T-helper 2 cell treated with Interferon-gamma antibody and Interleukin-4, amounts not matched to agents 5 μg/mL and 100 μg/mL, for 36 hours (primary cell): Measurements from ENCODE around the gene STX11.
A peak's percentile ranks its signal among the peaks of the same experiment; 100 is the strongest.
"Not testable (repeated sequence)": the region's sequence is repeated elsewhere in the genome, so short reads cannot be mapped to it uniquely, and the experiment has no call there.

Experiments used
- DNase-seq: peaks from one replicate; pipeline ENCODE4 v3.0.0; 2021; ENCODE audit warnings: low spot score
- H3K27ac Mint-ChIP-seq: one replicate; pipeline ENCODE4 v1.8.0; 2021; ENCODE audit warnings: mild to moderate bottlenecking, mixed read lengths
- H3K27me3 Mint-ChIP-seq: one replicate; pipeline ENCODE4 v1.8.0; 2021; ENCODE audit warnings: low read depth, mixed read lengths
- H3K36me3 Mint-ChIP-seq: one replicate; pipeline ENCODE4 v1.8.0; 2021; ENCODE audit warnings: low read depth, mixed read lengths
- H3K4me1 Mint-ChIP-seq: one replicate; pipeline ENCODE4 v1.8.0; 2021; ENCODE audit warnings: low read depth, mixed read lengths
- H3K4me3 Mint-ChIP-seq: one replicate; pipeline ENCODE4 v1.8.0; 2022; ENCODE audit warnings: mild to moderate bottlenecking, moderate library complexity, mixed read lengths
- H3K9me3 Mint-ChIP-seq: one replicate; pipeline ENCODE4 v1.8.0; 2021; ENCODE audit warnings: mixed read lengths

Gene STX11

DNA sequence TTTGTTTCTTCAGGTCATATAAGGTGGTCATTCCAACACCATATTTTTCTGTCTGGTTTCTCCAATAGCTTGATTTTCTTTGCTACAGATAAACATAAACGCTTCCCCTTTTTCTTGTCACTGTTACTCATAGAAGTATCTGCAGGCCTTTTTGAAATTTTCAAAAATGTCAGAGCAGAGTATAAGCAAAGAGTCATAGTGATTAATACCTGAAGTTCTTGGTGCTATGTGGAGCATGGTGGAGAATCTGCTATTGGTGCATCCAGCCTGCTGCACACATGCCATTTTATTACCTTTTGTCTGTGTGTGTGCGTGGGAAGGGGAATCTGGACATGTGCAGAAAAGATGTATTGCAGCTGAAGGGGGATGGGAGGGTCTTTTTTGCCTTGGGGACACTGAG is 19.7 kb downstream of the STX11 start:
- Mint-ChIP-seq H3K27me3 (no peaks in the 10 kb centered on the region), H3K27ac (no peak overlapping the region)
- no peak for DNase-seq

DNA sequence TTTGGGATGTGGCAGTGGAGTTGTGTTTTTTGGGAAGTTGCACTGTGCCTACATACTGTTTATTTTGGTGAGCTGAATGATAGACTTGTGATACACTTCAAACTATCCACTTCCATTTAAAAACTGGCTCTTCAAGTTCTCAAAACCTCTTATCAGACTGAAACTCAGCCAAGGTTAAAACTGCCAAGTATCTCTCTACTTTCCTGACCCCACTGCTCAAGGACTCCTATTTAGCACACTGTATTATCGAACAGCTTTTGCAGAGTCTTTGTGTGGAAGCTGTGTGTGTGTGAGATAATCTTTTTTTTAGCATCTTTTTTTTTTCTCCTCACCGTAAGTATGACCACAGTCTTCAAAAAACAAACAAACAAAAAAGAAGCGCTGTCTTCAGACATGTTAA is 21.1 kb downstream of the STX11 start:
- H3K4me3 Mint-ChIP-seq, result no peak overlapping the region
- no peak for DNase-seq
- no peaks in the 10 kb centered on the region for H3K27me3 Mint-ChIP-seq
- H3K9me3 Mint-ChIP-seq, result no peaks in the 10 kb centered on the region
- H3K27ac Mint-ChIP-seq, result no peak overlapping the region
- peaks cover 5% of the 10 kb centered on the region for H3K4me1 Mint-ChIP-seq
- H3K36me3 Mint-ChIP-seq, result peaks cover 44% of the 10 kb centered on the region

More for the DNA sequence above, 19.7 kb downstream of the STX11 start:
- Mint-ChIP-seq H3K4me3 (no peak overlapping the region), H3K4me1 (peaks cover 5% of the 10 kb centered on the region), H3K36me3 (peaks cover 43% of the 10 kb centered on the region), H3K9me3 (no peaks in the 10 kb centered on the region)

DNA sequence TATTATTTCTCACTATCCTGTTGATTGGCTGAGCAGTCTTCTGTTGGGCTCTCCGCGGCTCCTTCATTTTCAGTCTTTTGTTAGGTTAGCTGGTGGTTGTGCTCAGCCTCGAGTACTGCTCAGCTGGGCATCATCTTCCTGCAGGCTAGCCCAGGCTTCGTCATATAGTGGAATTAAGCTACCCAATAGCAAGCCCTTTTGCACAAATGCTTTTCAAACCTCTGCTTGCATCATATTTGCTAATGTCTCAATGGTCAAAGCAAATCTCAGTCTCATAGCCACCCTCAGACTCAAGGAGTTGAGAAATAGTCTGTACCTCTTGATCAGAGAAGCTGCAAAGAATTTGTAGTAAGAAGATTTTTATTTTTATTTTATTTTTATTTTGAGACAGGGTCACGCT is 23.7 kb downstream of the STX11 start:
- peaks cover 17% of the 10 kb centered on the region for H3K4me1 Mint-ChIP-seq

DNA sequence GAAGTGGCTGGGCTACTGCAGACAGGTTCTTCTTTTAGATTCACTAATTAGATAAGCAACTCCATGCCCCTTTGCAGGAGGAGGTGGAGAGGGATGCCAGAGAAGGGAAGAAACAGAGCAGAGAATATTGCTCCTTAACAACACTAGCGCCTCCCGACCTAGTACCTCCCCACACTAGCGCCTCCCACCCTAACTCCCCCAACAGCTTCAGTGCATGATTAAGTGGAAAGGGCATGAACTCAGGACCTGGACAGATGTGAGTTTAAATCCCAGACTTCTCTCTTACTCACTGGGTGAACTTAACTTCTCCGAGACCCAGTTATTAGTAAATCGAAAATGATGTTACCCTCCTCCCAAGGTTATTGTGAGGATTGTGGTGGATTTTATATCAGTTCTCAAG is 25.7 kb downstream of the STX11 start:
- Mint-ChIP-seq H3K27me3 (no peaks in the 10 kb centered on the region), H3K4me1 (peaks cover 32% of the 10 kb centered on the region), H3K36me3 (peaks cover 38% of the 10 kb centered on the region), H3K4me3 (no peak overlapping the region), H3K9me3 (no peaks in the 10 kb centered on the region), H3K27ac (no peak overlapping the region)
- no peak for DNase-seq

More for the DNA sequence above, 23.7 kb downstream of the STX11 start:
- Mint-ChIP-seq H3K27ac (no peak overlapping the region), H3K4me3 (no peak overlapping the region), H3K9me3 (no peaks in the 10 kb centered on the region), H3K36me3 (peaks cover 49% of the 10 kb centered on the region), H3K27me3 (no peaks in the 10 kb centered on the region)
- DNase-seq, result no peak

DNA sequence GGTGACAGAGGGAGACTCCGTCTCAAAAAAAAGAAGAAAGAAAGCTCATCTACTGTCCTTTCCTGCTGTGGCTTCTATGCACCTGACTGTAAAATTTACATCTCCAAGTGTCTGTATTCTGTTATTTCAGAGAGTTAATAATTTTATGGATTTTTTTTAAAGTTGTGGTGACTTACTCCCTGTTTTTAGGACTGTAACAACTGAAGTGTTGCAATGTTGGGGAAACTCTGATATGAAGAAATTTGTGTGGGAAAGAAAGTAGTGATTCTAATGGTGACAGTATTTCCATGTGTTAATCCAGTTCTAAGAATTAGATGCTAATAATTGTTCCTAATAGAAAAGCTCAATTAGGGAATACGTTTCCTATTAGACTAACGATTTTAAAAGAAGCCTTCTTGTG is 27.4 kb downstream of the STX11 start:
- Mint-ChIP-seq H3K9me3 (no peaks in the 10 kb centered on the region), H3K27ac (no peak overlapping the region), H3K27me3 (no peaks in the 10 kb centered on the region), H3K4me3 (no peak overlapping the region), H3K36me3 (peaks cover 38% of the 10 kb centered on the region), H3K4me1 (peaks cover 42% of the 10 kb centered on the region)
- no peak for DNase-seq

DNA sequence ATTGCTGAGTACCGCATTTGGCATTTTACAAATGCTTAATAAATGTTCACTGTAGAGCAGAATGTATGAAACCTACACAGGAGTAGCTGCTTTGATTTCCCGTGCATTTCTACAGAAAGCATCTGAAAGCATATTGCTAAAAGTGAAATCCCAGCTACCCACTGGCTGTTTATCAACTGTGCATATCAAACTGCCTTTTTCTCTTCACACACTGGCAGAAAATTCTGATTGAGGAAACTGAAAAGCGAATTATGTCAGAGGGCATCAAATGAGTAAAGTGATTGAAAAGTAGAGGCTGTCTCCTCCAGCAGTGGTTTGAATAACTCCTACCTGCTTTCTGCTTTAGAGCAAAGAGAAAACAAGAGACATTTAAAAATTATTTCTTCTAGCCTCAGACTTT is 28.0 kb downstream of the STX11 start:
- H3K4me1 Mint-ChIP-seq, result peaks cover 46% of the 10 kb centered on the region

DNA sequence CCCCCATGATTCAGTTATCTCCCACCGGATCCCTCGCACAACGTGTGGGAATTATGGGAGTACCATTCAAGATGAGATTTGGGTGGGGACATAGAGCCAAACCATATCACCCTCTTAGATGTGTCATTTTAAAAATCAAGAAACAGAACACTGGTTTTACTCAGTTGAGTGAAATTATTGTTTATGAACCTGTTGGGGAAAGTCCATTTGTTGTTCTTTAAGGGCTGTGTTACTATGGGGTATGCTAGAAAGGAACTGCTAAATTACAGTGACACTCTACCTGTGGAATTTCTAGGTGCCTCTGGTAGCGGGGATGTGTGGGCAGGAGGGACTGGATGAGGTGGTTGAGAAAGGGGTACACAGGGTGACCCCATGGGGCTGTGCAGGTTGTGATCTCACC is 28.9 kb downstream of the STX11 start:
- Mint-ChIP-seq H3K4me3 (peak overlapping the region; percentile 21), H3K36me3 (peaks cover 31% of the 10 kb centered on the region), H3K27ac (peak overlapping the region; percentile 24), H3K9me3 (no peaks in the 10 kb centered on the region), H3K27me3 (no peaks in the 10 kb centered on the region), H3K4me1 (peaks cover 52% of the 10 kb centered on the region)
- DNase-seq, result no peak

More for the DNA sequence above, 28.0 kb downstream of the STX11 start:
- Mint-ChIP-seq H3K27me3 (no peaks in the 10 kb centered on the region), H3K27ac (no peak overlapping the region), H3K9me3 (no peaks in the 10 kb centered on the region), H3K36me3 (peaks cover 33% of the 10 kb centered on the region), H3K4me3 (no peak overlapping the region)
- DNase-seq, result peak; percentile 60

DNA sequence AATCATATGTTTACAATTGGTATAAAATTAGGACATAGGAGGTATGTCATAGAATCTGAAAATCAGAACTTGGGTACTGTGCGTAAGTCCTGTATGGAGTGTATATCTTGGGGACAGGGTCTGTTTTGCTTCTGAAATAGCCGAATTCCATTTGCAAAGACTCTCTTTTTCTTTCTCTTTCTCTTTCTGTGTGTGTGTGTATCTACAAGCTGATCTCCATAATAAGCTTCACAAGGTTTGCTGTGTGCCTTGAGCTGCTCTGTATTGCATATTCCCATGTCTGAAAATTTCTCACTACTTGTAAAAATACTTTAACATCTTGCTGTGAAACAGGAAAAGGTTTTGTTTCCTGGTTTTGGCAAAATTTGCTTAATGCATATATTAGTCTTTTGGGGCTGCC is 29.5 kb downstream of the STX11 start:
- Mint-ChIP-seq H3K27me3 (no peaks in the 10 kb centered on the region), H3K4me1 (peaks cover 53% of the 10 kb centered on the region), H3K27ac (no peak overlapping the region), H3K36me3 (peaks cover 31% of the 10 kb centered on the region), H3K4me3 (peak overlapping the region; percentile 25), H3K9me3 (no peaks in the 10 kb centered on the region)
- DNase-seq, result no peak

DNA sequence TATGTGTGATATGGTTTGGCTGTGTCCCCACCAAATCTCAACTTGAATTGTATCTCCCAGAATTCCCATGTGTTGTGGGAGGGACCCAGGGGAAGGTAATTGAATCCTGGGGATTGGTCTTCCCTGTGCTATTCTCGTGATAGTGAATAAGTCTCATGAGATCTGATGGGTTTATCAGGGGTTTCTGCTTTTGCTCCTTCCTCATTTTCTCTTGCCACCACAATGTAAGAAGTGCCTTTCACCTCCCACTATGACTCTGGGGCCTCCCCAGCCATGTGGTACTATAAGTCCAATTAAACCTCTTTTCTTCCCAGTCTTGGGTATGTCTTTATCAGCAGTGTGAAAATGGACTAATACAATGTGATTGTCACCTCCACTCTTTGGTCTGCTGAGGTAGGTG is 30.0 kb downstream of the STX11 start:
- H3K9me3 Mint-ChIP-seq, H3K4me3 Mint-ChIP-seq, DNase-seq, H3K27me3 Mint-ChIP-seq, H3K27ac Mint-ChIP-seq: not testable (repeated sequence)
- Mint-ChIP-seq H3K36me3 (peaks cover 33% of the 10 kb centered on the region), H3K4me1 (peaks cover 53% of the 10 kb centered on the region)

DNA sequence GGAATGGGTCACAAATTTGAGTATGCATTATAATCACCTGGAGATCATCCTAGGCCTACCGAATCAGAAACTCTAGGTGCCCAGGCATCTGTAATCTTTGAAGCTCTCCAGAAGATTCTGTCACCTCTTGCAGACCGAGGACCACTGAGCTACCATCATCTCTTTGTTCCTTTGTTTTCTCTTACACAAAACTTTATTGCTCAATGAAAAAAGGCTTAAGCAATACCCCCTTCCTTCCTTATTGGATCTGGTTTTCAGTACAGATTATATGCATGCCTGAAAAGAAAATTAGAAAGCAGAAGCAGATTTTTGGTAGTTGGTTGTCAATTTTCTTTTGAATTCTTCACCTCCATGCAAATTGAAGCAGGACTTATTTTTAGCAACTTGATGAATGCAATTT is 31.3 kb downstream of the STX11 start:
- H3K27me3 Mint-ChIP-seq, result no peaks in the 10 kb centered on the region
- peaks cover 53% of the 10 kb centered on the region for H3K4me1 Mint-ChIP-seq
- H3K27ac Mint-ChIP-seq, result no peak overlapping the region
- no peak overlapping the region for H3K4me3 Mint-ChIP-seq
- no peaks in the 10 kb centered on the region for H3K9me3 Mint-ChIP-seq
- peaks cover 39% of the 10 kb centered on the region for H3K36me3 Mint-ChIP-seq
- no peak for DNase-seq

DNA sequence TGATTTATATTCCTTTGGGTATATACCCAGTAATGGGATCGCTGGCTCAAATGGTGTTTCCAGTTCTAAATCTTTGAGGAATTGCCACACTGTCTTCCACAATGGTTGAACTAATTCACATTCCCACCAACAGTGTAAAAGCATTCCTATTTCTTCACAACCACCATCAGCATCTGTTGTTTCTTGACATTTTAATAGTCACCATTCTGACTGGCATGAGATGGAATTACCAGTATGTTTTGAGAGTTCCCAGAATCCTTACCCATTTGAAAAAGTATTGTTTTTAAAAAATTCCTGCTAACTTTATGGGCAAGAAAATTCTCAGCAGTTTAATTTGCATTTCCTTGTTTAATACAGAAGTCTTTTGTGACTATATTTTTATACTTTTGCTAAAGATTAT is 33.9 kb downstream of the STX11 start:
- not testable (repeated sequence) for H3K27ac Mint-ChIP-seq, DNase-seq, H3K9me3 Mint-ChIP-seq, H3K27me3 Mint-ChIP-seq, H3K4me3 Mint-ChIP-seq
- Mint-ChIP-seq H3K36me3 (peaks cover 47% of the 10 kb centered on the region), H3K4me1 (peaks cover 37% of the 10 kb centered on the region)

DNA sequence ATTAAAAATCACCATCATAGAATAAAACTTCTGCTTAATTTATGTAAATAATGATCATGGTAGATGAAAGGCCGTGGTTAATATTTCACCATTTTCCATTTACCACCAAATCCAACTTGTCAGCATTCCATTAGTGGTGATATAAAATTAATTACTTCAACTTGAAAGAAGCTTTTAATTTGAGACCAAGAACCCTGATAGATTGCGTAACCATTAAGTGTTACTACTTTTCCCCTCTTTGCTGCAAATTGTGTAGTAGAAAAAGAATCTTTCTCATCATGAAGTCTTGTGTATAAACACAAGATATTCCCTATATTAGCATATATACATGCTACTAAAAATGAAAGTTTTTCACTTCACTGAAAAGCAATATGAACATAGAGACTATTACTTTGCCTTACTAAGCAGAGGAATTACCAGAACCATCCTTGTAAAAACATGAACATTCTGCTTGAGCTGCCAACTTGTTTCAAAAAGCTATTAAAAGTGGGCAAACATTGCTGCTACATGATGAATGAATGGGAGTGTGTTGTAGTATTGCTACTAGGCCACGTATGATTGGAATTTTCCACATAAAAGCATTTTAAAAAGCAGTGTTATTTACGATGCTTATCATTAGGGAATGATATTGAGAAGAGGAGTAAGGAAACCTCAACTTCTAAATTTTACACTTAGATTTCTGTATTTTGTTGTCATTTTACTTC is 35.0 kb downstream of the STX11 start:
- H3K9me3 Mint-ChIP-seq, result no peaks in the 10 kb centered on the region
- no peak for DNase-seq
- peaks cover 28% of the 10 kb centered on the region for H3K4me1 Mint-ChIP-seq
- no peak overlapping the region for H3K27ac Mint-ChIP-seq
- no peak overlapping the region for H3K4me3 Mint-ChIP-seq
- H3K27me3 Mint-ChIP-seq, result no peaks in the 10 kb centered on the region
- H3K36me3 Mint-ChIP-seq, result peaks cover 56% of the 10 kb centered on the region

DNA sequence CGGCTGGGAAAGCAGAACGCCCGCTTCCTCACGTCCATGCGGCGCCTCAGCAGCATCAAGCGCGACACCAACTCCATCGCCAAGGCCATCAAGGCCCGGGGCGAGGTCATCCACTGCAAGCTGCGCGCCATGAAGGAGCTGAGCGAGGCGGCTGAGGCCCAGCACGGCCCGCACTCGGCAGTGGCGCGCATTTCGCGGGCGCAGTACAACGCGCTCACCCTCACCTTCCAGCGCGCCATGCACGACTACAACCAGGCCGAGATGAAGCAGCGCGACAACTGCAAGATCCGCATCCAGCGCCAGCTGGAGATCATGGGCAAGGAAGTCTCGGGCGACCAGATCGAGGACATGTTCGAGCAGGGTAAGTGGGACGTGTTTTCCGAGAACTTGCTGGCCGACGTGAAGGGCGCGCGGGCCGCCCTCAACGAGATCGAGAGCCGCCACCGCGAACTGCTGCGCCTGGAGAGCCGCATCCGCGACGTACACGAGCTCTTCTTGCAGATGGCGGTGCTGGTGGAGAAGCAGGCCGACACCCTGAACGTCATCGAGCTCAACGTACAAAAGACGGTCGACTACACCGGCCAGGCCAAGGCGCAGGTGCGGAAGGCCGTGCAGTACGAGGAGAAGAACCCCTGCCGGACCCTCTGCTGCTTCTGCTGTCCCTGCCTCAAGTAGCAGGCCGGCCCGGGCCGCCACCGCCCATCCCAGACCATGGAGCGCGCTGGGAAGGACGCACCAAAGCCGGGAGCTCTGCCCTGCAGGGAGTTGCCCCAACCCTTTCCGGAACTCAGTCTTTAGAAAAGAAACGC is 36.7 kb downstream of the STX11 start:
- H3K27ac Mint-ChIP-seq, result no peak overlapping the region
- H3K4me3 Mint-ChIP-seq, result no peak overlapping the region
- H3K27me3 Mint-ChIP-seq, result no peaks in the 10 kb centered on the region
- no peak for DNase-seq
- H3K36me3 Mint-ChIP-seq, result peaks cover 52% of the 10 kb centered on the region
- no peaks in the 10 kb centered on the region for H3K9me3 Mint-ChIP-seq
- H3K4me1 Mint-ChIP-seq, result peaks cover 18% of the 10 kb centered on the region

DNA sequence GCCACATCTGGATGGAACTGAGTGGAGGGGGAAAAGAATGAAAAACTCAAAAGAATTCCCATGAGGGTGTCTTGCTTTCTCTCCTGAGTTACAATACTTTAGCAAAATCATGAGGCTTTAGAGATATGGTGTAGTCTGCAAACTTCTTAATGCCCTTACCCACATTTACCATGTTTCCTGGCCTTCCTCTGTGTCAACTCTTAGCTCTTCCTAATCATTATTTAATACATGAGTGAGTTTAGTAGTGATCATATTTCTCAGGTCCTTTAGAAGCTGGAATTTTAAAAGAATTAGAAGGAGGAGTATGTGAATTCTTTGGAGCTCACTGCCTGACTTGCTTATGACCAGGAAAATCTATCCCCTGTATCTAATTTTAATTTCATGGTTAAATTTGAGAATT is 39.0 kb downstream of the STX11 start:
- peaks cover 42% of the 10 kb centered on the region for H3K36me3 Mint-ChIP-seq
- no peaks in the 10 kb centered on the region for H3K27me3 Mint-ChIP-seq
- H3K4me1 Mint-ChIP-seq, result peaks cover 1% of the 10 kb centered on the region
- H3K4me3 Mint-ChIP-seq, result no peak overlapping the region
- H3K27ac Mint-ChIP-seq, result no peak overlapping the region
- peaks cover 13% of the 10 kb centered on the region for H3K9me3 Mint-ChIP-seq
- DNase-seq, result no peak
